Stimulated activated naive CD8-positive, alpha-beta T cell treated with anti-CD3 and anti-CD28 coated beads, Interleukin-15, amount 100 ng/mL, for 72 hours (primary cell): ENCODE data around the gene CALML6.

Experiments
- ATAC-seq: fragments of 150-1000 bp; cut with Tn5 transposase; 2 replicates; pipeline ENCODE4 v1.10.0; 2021; ENCODE audit warnings: mild to moderate bottlenecking, moderate library complexity
- DNase-seq, 2 donors: peaks; one replicate each; pipeline ENCODE4 v3.0.0; 2021 to 2022
- H3K27ac Mint-ChIP-seq, 2 donors: one replicate each; pipeline ENCODE4 v1.8.0; 2022; ENCODE audit warnings: mild to moderate bottlenecking in 2 of 2, mixed read lengths in 2 of 2, moderate library complexity in 2 of 2
- H3K27me3 Mint-ChIP-seq: one replicate; pipeline ENCODE4 v1.8.0; 2022; ENCODE audit warnings: mixed read lengths
- H3K4me1 Mint-ChIP-seq: one replicate; pipeline ENCODE4 v1.8.0; 2022; ENCODE audit warnings: mild to moderate bottlenecking, mixed read lengths
- H3K4me3 Mint-ChIP-seq, 2 donors: one replicate each; pipeline ENCODE4 v1.8.0; 2022; ENCODE audit warnings: mild to moderate bottlenecking in 2 of 2, mixed read lengths in 2 of 2, moderate library complexity in 1 of 2
- H3K9me3 Mint-ChIP-seq, 2 donors: one replicate each; pipeline ENCODE4 v1.8.0; 2022; ENCODE audit warnings: mixed read lengths in 2 of 2

Gene CALML6

DNA sequence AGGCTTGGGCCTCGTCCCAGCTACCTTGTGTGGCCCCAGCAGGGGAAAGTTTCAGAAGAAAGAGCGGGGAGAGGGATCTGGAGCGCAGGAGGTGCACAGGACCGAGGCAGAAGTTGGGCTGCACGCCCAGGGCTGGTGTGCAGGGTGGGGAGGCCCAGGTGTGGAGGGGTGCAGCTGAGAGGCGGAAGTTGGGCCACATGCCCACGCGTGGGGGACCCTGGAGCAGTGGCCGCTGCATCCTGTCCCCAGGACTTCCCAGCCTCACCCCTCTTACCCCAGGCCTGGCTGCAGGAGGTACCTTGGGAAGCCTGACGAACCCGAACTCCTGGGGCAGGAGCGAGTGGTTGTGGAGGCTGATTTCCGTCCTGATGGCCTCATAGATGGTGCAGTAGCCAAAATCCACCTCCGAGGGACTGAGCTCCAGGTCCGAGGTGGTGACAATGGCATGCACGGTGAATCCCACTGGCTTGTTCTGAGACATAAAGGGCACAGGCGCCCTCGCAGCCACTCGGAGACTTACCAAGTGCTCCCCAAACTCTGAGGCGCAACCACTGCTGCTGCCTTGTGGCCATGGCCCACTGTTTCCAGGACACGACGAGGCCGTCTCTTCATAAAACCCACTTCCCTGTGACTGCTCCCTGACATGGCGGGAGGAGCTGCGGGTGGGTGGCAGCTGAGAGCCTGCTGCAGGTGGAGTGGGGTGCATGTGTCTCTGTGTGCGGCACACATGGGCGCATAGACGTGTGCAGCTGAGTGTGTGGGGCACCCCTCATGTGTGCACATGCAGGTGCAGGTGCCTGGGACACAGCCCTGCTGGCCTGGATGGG, 24.4 kb downstream of the CALML6 start:
- Mint-ChIP-seq H3K9me3 (peaks cover 9 to 12% of the 10 kb centered on the region in 2 donors), H3K27ac (no peak overlapping the region), H3K27me3 (no peaks in the 10 kb centered on the region), H3K4me1 (peaks cover 8% of the 10 kb centered on the region), H3K4me3 (no peak overlapping the region)
- DNase-seq (no peak), ATAC-seq (no peak)

DNA sequence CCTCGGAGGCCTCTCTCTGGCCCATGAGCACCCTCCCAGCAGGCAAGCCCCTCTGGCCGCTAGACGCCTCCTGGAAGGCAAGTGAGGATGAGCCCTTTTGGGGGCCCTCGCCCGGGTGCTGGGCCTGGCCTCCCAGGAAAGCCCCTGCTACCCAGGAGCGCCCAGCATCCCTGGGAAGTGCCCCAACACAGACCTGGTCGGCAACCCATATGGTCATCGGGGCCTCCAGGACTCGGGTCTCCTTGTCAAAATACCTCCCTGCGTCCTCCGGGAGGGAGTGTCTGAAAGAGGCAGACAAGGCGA, 25.0 kb downstream of the CALML6 start:
- Mint-ChIP-seq H3K9me3 (peaks cover 3 to 6% of the 10 kb centered on the region in 2 donors), H3K27me3 (no peaks in the 10 kb centered on the region), H3K4me1 (peaks cover 8% of the 10 kb centered on the region), H3K4me3 (no peak overlapping the region), H3K27ac (no peak overlapping the region)
- ATAC-seq (no peak), DNase-seq (no peak)

DNA sequence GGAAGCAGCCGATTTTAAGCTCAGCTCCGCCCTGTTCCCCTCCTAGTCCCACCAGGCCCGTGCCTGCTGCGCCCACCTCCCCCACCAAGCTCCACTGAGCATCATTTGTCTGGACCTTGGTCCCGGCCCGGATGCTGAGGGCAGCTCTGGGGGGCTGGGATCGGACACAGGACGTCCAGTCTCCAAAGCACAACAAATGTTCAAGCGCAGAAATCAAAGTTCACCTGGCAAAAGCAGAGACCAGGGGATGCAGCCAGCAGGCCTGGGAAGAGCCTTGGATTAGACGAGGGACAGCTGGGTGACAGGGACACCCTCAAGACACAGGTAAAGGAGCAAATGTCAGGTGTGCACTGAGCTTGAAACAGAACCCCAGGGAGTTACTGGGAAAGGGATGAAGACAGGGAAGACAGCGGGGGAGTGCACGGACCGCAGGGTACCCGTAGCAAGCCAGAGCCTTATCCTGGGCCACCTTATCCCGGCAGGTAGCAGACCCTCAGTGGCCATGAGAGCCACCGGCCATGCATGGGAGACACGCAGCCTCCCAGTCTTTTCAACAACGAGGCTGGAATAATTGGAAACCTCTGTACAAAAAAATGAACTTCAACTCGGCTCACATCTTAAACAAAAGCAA, 26.3 kb downstream of the CALML6 start:
- peaks cover 8% of the 10 kb centered on the region for H3K4me1 Mint-ChIP-seq
- no peaks in the 10 kb centered on the region for H3K9me3 Mint-ChIP-seq
- H3K4me3 Mint-ChIP-seq = no peak overlapping the region
- H3K27me3 Mint-ChIP-seq = no peaks in the 10 kb centered on the region
- DNase-seq = no peak
- ATAC-seq = no peak
- H3K27ac Mint-ChIP-seq = no peak overlapping the region

DNA sequence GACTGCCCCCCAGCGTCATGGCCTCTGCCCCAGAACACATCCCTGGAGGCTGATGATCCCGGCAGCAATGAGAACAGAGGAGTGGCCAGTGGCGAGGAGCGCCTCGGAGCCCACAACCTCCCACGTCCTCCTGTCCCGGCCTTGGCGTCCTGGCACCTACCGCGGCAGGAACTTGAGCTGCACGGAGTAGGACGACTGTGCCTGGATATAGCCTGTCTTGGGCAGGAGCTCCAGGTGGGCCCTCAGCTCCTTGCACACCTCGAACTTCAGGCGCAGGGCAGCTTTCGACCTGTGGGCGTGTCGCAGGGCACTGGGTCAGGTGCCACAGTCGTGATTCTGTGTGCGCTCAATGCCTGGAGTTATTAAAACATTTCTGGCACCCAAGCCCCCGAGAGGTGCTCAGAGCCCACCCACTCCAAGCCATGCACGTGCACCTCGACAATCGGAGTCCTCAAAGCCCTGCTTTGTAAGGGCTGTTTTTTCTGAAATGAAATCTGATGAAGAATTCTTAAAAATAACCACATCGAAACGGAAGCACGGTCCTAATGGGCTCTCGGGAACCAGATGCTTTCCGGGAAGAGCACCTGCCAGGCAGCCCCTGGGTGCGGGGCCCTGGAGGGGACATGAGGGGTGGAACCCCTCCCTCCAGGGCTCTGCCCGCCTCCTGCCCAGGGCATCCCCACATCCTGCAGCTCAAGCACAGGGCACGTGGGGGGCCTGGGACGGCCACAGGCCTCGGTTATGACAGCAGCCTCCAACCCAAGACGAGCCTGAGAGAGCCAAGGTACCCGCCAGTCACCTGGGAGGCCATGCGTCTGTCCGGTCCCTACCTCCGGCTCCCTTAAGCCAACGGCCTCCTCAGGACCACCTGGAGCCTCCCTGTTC, 27.1 kb downstream of the CALML6 start:
- no peaks in the 10 kb centered on the region for H3K27me3 Mint-ChIP-seq
- DNase-seq = no peak
- peaks cover 8% of the 10 kb centered on the region for H3K4me1 Mint-ChIP-seq
- ATAC-seq = no peak
- no peak overlapping the region for H3K27ac Mint-ChIP-seq
- no peak overlapping the region for H3K4me3 Mint-ChIP-seq
- no peaks in the 10 kb centered on the region for H3K9me3 Mint-ChIP-seq

DNA sequence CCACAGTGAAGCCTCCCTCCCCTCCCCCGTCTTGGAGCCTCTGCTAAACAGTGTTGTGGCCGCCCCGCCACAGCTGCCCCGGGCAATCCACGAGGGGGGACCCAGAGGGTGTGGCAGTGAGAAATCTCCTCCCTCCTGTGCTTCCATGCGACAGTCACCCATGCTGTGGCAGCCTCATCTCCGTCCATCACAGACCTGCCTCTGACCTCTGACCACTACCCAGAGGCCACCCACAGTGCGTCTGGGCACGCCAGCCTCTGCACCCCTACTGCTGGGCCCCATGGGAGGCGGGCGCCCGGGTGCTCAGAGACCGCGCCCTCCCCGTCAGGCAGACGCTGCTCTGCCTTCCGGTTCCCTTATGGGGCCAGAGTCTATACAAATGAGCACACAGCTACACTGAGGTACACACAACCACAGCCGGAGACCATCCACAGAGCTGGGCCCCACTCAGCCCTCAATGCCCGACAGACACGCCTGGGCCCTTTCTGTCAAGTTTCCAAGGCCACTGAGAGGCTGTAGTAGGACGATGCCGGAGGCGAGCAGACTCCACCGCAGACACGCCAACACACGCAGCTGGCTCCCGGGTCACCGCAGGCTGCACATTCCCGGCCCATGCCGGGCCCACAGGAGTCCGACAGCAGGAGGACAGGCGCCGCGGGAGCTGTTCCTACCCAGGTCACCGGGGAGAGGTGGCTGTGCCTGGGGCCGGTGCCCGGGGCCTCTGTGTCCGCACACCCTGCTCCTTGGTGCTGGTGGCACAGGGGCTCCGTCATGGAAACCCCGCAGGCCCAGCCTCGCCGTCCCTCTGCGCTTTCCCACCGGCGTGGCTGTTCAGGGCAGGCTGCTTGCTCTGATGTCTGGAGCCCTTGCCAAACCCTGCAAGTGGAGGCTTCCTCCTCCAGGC, 27.9 kb downstream of the CALML6 start:
- no peak for ATAC-seq
- DNase-seq = no peak
- H3K4me1 Mint-ChIP-seq = peaks cover 8% of the 10 kb centered on the region
- no peak overlapping the region for H3K27ac Mint-ChIP-seq
- no peaks in the 10 kb centered on the region for H3K9me3 Mint-ChIP-seq
- H3K27me3 Mint-ChIP-seq = no peaks in the 10 kb centered on the region
- no peak overlapping the region for H3K4me3 Mint-ChIP-seq

DNA sequence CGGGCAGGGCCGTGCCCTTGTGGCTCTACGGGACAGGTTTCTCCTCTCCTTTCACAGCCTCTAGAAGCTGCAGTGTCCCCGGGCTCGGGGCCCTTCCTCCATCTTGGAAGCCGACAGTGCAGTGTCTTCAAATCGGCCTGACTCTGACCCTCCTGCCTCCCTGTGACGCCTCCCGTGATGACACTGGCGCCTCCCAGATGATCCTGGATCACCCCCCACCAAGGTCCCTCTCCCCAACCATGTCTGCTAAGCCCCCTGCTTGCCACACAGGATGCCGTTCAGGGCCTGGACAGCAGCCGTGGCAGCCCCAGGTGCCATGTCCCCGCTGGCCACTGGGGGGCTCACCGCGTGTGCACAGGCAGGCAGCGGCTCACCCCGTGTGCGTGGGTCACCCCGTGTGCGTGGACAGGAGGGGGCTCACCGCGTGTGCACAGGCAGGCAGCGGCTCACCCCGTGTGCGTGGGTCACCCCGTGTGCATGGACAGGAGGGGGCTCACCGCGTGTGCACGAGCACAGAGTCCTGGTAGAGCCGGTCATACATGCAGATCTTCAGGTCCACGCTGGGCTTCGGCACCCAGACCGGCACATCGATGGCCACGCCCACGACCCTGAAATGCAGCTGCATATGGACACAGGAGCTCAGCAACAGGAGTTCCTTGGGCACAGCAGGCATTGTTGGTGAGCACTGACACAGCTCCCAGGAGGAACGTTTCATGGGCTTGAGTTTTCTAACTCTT, 28.9 kb downstream of the CALML6 start:
- H3K27ac Mint-ChIP-seq = no peak overlapping the region
- no peaks in the 10 kb centered on the region for H3K27me3 Mint-ChIP-seq
- DNase-seq (peak; percentile 49 to 60), ATAC-seq (peak; percentile 90)
- H3K9me3 Mint-ChIP-seq = no peaks in the 10 kb centered on the region
- peak overlapping the region in 1 of 2 donors; percentile 40 for H3K4me3 Mint-ChIP-seq
- peaks cover 8% of the 10 kb centered on the region for H3K4me1 Mint-ChIP-seq

DNA sequence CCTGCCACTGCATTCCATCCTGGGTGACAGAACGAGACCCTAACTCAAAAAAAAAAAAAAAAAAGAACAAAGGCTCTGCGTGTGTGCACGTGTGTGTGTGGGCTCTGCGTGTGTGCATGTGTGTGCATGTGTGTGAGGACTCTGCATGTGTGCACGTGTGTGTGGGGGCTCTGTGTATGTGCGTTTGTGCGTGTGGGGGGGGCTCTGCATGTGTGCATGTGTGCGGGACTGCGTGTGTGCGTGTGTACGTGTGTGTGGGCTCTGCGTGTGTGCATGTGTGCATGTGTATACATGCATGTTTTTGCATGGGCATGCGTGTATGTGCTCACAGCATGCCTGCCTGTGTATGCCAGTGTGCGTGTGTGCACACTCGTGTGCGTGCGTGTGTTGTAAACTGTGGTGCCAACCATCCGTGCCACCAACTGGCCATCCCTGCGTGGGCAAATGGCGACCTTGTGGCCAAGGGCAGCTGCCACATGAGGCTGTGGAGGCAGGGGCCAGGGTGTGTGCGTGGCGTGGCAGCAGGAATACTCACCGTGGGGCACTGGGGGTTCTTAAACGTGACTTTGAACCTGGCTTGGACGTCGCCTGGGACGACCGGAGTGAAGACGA, 30.8 kb downstream of the CALML6 start:
- Mint-ChIP-seq H3K9me3 (no peaks in the 10 kb centered on the region), H3K27me3 (no peaks in the 10 kb centered on the region), H3K27ac (peak overlapping the region in 1 of 2 donors; percentile 80), H3K4me3 (no peak overlapping the region), H3K4me1 (peaks cover 8% of the 10 kb centered on the region)
- DNase-seq (no peak), ATAC-seq (no peak)

DNA sequence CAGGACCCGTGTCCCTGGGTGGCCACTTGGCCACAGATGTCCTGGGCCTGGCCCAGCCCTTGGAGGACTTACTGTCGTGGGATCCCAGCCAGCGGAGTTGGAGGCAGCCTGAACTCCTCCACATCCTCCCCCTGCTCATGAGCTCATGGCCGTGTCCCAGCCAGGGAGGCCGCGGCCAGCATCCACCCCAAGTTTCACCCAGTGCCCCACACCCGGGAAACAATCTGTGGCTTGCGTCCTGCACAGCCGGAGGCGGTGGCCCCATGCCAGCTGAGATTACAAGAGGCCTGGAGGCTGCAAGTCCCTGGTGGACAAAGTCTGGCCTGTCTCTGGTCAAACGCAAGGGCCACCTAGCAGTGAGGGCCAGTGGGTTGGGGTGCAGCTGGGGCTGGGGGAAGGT, 31.5 kb downstream of the CALML6 start:
- DNase-seq = no peak
- Mint-ChIP-seq H3K27ac (no peak overlapping the region), H3K4me1 (peaks cover 8% of the 10 kb centered on the region)

DNA sequence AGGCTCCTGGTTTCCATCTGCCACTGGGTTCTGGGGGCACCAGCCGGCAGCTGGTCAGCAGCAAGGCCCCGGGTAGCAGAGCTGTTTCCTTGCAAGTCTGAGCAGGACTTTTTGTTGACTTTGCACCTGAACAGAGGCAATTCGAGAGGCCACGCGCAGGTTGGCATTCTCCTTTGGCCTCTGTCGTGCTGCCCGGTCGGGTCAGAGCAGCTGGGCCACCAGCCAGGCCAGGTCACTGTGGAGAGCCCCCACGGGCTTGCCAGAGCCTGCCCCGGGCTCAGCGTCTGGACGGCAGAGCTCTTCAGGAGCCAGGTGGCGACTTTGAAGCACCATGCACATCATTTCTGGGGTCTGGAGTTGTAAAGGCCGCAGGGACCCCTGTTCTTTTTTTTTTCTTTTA, 32.4 kb downstream of the CALML6 start:
- Mint-ChIP-seq H3K4me1 (peaks cover 8% of the 10 kb centered on the region), H3K27me3 (no peaks in the 10 kb centered on the region), H3K4me3 (no peak overlapping the region), H3K9me3 (no peaks in the 10 kb centered on the region), H3K27ac (no peak overlapping the region)
- ATAC-seq = no peak
- no peak for DNase-seq

More for the DNA sequence above, 31.5 kb downstream of the CALML6 start:
- H3K9me3 Mint-ChIP-seq = no peaks in the 10 kb centered on the region
- no peaks in the 10 kb centered on the region for H3K27me3 Mint-ChIP-seq
- H3K4me3 Mint-ChIP-seq = no peak overlapping the region
- no peak for ATAC-seq

DNA sequence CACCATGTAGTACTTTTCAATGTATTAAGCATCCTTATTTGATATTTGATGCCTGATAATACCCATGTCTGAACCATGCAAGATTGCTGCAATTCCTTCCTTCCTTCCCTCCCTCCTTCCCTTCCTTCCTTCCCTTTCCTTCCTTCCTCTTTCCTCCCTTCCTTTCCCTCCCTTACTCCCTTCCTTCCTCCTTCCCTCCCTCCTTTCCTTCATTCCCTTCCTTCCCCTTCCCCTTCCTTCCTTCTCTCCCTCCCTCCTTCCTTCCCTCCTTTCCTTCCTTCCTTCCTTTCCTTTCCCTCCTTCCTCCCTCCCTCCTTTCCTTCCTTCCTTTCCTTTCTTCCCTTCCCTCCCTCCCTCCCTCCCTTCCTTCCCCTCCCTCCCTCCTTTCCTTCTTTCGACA, 33.7 kb downstream of the CALML6 start:
- no peaks in the 10 kb centered on the region for H3K27me3 Mint-ChIP-seq
- H3K9me3 Mint-ChIP-seq = no peaks in the 10 kb centered on the region
- H3K4me3 Mint-ChIP-seq = no peak overlapping the region
- H3K27ac Mint-ChIP-seq = no peak overlapping the region
- H3K4me1 Mint-ChIP-seq = peaks cover 6% of the 10 kb centered on the region
- ATAC-seq (no peak), DNase-seq (no peak)

DNA sequence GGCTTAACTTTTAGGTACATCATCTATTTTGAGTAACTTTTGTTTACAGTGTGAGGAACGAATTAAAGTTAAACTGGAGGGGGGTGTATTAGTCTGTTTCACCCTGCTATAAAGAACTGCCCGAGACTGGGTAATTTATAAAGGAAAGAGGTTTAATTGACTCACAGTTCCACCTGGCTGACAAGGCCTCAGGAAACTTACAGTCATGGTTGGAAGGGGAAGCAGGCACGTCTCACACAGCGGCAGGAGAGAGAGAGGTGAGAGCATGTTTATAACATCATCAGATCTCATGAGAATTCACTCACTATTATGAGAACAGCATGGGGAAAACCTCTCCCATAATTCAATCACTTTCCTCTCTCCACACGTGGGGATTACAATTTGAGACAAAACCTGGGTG, 35.9 kb downstream of the CALML6 start:
- H3K27ac Mint-ChIP-seq = no peak overlapping the region
- no peak for ATAC-seq

DNA sequence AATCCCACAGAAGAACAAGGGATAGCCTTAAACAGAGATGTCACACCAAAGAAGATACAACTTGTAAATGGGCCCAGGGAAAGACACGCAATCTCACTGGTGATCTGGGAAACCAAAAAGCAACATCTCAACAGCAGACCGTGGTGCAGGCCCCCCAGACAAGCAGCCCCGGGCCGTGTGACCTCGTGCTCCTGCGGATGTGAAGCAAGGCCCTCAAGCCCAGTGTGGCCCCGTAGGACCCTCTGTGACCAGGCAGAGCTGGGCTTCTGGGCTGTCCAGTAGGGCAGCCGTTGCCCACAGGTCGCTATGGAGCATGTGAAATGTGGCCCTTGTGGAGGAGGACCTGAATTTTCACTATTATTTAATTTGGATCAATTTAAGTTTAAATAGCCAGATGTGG, 39.0 kb downstream of the CALML6 start:
- Mint-ChIP-seq H3K4me3 (no peak overlapping the region), H3K4me1 (peaks cover 6% of the 10 kb centered on the region), H3K9me3 (peaks cover 0 to 7% of the 10 kb centered on the region in 2 donors), H3K27ac (no peak overlapping the region), H3K27me3 (peaks cover 11% of the 10 kb centered on the region)
- ATAC-seq (no peak), DNase-seq (no peak)

More for the DNA sequence above, 35.9 kb downstream of the CALML6 start:
- H3K9me3 Mint-ChIP-seq = peaks cover 0 to 7% of the 10 kb centered on the region in 2 donors
- H3K27me3 Mint-ChIP-seq = no peaks in the 10 kb centered on the region
- no peak for DNase-seq
- peaks cover 6% of the 10 kb centered on the region for H3K4me1 Mint-ChIP-seq
- H3K4me3 Mint-ChIP-seq = no peak overlapping the region

DNA sequence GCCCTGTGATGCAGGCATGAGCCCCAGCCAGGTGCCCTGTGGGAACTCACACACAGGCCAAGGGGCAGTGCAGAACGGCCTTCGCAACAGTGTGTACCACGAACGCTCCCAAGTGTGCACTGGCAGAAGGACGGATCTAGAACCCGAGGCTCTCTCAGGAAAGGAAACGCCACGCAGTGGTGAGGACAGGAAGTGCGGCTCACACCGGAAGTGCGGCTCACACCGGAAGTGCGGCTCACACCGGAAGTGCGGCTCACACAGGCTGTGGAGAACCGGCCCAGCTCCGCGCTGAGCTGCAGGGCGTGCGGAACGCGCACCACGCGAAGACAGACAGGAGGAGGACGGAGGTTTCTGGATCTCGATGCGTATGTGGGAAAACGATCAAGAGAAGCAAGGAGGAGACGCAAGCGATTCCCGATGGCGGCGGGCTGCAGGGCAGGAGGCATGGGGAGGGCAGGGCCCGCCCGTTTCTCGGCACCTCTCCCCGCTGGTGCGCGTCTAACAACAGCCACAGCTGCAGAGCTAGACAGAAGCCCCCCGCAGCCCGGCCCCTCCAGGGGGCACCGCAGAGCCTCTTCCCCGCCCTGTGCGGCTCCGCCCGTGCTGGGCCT, 39.9 kb downstream of the CALML6 start:
- Mint-ChIP-seq H3K27me3 (peaks cover 20% of the 10 kb centered on the region), H3K4me3 (peak overlapping the region; percentile 63), H3K27ac (peak overlapping the region; percentile 74 to 93), H3K4me1 (peaks cover 14% of the 10 kb centered on the region), H3K9me3 (peaks cover 0 to 7% of the 10 kb centered on the region in 2 donors)
- ATAC-seq = peak; percentile 16
- peak; percentile 19 to 37 for DNase-seq

DNA sequence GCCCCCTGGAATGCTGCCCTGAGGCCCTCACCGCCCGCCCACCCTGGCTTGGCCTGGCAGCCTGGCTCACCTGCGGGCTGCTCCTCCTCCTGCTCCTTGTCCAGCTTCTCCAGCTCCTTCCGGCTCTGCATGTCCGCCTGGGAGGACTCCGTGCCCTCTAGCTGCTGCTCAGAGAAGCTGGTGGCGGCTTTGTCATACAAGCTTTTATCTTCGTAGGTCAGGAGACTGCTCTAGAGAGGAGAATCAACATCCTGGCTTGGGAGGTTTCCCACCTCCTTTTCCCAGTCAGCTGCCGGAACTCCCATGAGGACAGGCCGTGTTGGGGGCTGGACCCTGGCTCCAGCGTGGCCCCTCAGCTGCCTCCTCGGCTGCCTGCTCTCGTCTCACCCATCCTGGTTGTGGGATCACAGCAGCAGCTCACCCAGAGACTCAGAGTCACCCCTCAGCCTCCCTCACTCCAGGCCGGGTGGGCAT, 40.6 kb downstream of the CALML6 start:
- DNase-seq (no peak), ATAC-seq (no peak)
- Mint-ChIP-seq H3K27ac (no peak overlapping the region), H3K4me1 (peaks cover 19% of the 10 kb centered on the region), H3K9me3 (peaks cover 0 to 7% of the 10 kb centered on the region in 2 donors), H3K27me3 (peaks cover 27% of the 10 kb centered on the region), H3K4me3 (no peak overlapping the region)
